WTC11 (cell line): ENCODE results near the gene OR4N2. TPM values are rescaled to one million over a fixed set of nuclear protein-coding genes. Genes with fewer than 3 reads are reported as not detected.

Experiments used
- total RNA-seq: library from RNA; stranded (reverse); gene quantifications from 3 replicates; pipeline ENCODE4 v1.2.3, GENCODE V29; 2021

OR4N2 gene
- total RNA-seq, 1 experiment from 2014 or later, result not detected

Other genes starting within 250 kb of the OR4N2 start
- not detected in 3 replicates for gene OR11H2, start 89.9 kb upstream of the OR4N2 start, total RNA-seq
- not detected in 3 replicates for gene OR4Q3, start 60.2 kb upstream of the OR4N2 start, total RNA-seq
- not detected in 3 replicates for gene OR4M1, start 30.3 kb upstream of the OR4N2 start, total RNA-seq
- gene OR4K2, start 71.4 kb downstream of the OR4N2 start, total RNA-seq, result not detected in 3 replicates
- not detected in 3 replicates for gene OR4K5, start 116.8 kb downstream of the OR4N2 start, total RNA-seq
- not detected in 3 replicates for gene OR4K1, start 127.1 kb downstream of the OR4N2 start, total RNA-seq
- gene OR4K15, start 171.8 kb downstream of the OR4N2 start, total RNA-seq, result not detected in 3 replicates
- gene OR4Q2, start 198.4 kb downstream of the OR4N2 start, total RNA-seq, result not detected in 3 replicates
- gene OR4K14, start 215.5 kb downstream of the OR4N2 start, total RNA-seq, result not detected in 3 replicates
- not detected in 3 replicates for gene OR4K13, start 232.3 kb downstream of the OR4N2 start, total RNA-seq